HepG2 (cell line): ENCODE measurements around the gene EGLN2. TPM values are rescaled to one million over a fixed set of nuclear protein-coding genes. Genes with fewer than 3 reads are reported as not detected.

Experiments used
- FOXJ3 ChIP-seq: sonication (generic); formaldehyde crosslinking; IDR thresholded peaks from 2 replicates; pipeline ENCODE4 v1.4.0; 2020; ENCODE audit warnings: missing genetic modification reagents, mild to moderate bottlenecking, borderline replicate concordance
- PHF8 ChIP-seq: sonication (generic); formaldehyde crosslinking; IDR thresholded peaks from 2 replicates; pipeline ENCODE4 v1.5.0; 2020; ENCODE audit warnings: missing genetic modification reagents
- RAD21 ChIP-seq: fragments of 450-650 bp; formaldehyde crosslinking; IDR thresholded peaks from 2 replicates; pipeline ENCODE4 v1.5.0; 2020; ENCODE audit warnings: mild to moderate bottlenecking
- ZNF572 ChIP-seq: sonication (generic); formaldehyde crosslinking; IDR thresholded peaks from 2 replicates; pipeline ENCODE4 v1.5.1; 2020; ENCODE audit warnings: mild to moderate bottlenecking, missing genetic modification reagents
- polyA plus RNA-seq, 8 experiments: library from polyadenylated mRNA; depleted of rRNA in 3 of 8; stranded (reverse) in 7 of 8; unstranded in 1 of 8; fragments of >200 nt; fragmentation: Illumina TruSeq in 4 of 8; extraction: Trizol in 4 of 8; gene quantifications; 2 replicates each; pipeline versions ENCODE4 v1.2.1 to v1.2.3, GENCODE V29; 2011 to 2016; ENCODE audit warnings: low read depth in 4 of 8, missing spikeins in 1 of 8, mixed read lengths in 1 of 8; ENCODE audit not compliant: insufficient read depth in 1 of 8
- total RNA-seq, 5 experiments: library from RNA; depleted of rRNA; stranded (reverse); fragments of >200 nt; fragmentation: Illumina TruSeq; extraction: Trizol; gene quantifications; 2 replicates each; pipeline ENCODE4 v1.2.3, GENCODE V29; 2016; ENCODE audit warnings: low read depth in 1 of 5
- TF ChIP-seq, protein P1 (sequence below): sonication (generic); formaldehyde crosslinking; IDR thresholded peaks from 2 replicates; pipeline ENCODE4 v1.5.0; 2020; ENCODE audit warnings: missing genetic modification reagents
- TF ChIP-seq, protein P2 (sequence below): sonication (generic); formaldehyde crosslinking; IDR thresholded peaks from 2 replicates; pipeline ENCODE4 v1.4.0; 2020; ENCODE audit warnings: missing genetic modification reagents
- TF ChIP-seq, protein P3 (sequence below), 2 experiments: sonication (generic) in 1 of 2; formaldehyde crosslinking in 1 of 2; IDR thresholded peaks; 2 replicates each; pipeline versions ENCODE4 v1.4.0 to v1.6.1; 2016 to 2020; ENCODE audit warnings: borderline replicate concordance in 1 of 2, low read depth in 1 of 2, mild to moderate bottlenecking in 1 of 2, missing genetic modification reagents in 1 of 2
- TF ChIP-seq, protein P4 (sequence below): sonication (generic); formaldehyde crosslinking; IDR thresholded peaks from 2 replicates; pipeline ENCODE4 v1.5.1; 2020; ENCODE audit warnings: mild to moderate bottlenecking, missing genetic modification reagents

Gene EGLN2
- total and polyA plus RNA-seq, 2 of the 13 experiments (the other 11 are each of a cell fraction or from before 2014, with no cell fraction given): 16.5 to 40.8 TPM

DNA sequence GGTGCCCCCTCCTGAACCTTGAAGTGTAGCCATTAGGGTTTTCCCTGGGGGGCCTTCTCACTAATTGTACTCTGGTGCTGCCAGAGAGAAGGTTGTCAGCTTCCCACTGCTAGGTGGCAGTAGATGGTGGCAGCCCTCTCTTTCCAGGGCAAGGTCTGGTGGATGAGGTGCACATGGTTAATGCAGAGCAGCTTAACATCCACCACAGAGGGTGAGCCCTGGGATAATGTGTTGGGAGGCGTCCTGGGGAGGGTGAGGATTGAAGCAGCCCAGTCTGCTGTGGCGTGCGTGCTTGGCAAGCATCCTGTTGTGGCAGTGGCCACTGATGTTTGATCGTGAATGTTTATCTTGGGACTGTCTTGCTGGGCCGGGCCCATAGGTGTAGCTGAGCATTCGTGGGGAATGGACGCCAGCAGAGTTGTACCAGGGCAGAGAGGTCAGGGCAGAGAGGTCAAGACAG lies 5.8 kb downstream of the EGLN2 start (continued):
- TF ChIP-seq, protein P1, sequence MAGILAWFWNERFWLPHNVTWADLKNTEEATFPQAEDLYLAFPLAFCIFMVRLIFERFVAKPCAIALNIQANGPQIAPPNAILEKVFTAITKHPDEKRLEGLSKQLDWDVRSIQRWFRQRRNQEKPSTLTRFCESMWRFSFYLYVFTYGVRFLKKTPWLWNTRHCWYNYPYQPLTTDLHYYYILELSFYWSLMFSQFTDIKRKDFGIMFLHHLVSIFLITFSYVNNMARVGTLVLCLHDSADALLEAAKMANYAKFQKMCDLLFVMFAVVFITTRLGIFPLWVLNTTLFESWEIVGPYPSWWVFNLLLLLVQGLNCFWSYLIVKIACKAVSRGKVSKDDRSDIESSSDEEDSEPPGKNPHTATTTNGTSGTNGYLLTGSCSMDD (CRISPR knock-in tag): no peak
- TF ChIP-seq FOXJ3 (no peak), PHF8 (CRISPR knock-in tag) (no peak), ZNF572 (no peak), RAD21 (CRISPR knock-in tag) (no peak)
- TF ChIP-seq, protein P2, sequence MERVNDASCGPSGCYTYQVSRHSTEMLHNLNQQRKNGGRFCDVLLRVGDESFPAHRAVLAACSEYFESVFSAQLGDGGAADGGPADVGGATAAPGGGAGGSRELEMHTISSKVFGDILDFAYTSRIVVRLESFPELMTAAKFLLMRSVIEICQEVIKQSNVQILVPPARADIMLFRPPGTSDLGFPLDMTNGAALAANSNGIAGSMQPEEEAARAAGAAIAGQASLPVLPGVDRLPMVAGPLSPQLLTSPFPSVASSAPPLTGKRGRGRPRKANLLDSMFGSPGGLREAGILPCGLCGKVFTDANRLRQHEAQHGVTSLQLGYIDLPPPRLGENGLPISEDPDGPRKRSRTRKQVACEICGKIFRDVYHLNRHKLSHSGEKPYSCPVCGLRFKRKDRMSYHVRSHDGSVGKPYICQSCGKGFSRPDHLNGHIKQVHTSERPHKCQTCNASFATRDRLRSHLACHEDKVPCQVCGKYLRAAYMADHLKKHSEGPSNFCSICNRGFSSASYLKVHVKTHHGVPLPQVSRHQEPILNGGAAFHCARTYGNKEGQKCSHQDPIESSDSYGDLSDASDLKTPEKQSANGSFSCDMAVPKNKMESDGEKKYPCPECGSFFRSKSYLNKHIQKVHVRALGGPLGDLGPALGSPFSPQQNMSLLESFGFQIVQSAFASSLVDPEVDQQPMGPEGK (CRISPR knock-in tag): 0 out of 2 replicates have a peak, but pooled peaks have one; percentile 20
- TF ChIP-seq, protein P3, sequence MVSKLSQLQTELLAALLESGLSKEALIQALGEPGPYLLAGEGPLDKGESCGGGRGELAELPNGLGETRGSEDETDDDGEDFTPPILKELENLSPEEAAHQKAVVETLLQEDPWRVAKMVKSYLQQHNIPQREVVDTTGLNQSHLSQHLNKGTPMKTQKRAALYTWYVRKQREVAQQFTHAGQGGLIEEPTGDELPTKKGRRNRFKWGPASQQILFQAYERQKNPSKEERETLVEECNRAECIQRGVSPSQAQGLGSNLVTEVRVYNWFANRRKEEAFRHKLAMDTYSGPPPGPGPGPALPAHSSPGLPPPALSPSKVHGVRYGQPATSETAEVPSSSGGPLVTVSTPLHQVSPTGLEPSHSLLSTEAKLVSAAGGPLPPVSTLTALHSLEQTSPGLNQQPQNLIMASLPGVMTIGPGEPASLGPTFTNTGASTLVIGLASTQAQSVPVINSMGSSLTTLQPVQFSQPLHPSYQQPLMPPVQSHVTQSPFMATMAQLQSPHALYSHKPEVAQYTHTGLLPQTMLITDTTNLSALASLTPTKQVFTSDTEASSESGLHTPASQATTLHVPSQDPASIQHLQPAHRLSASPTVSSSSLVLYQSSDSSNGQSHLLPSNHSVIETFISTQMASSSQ (IDR thresholded peaks at IDR 0.05; ENCODE audit: low read depth): no peak
- TF ChIP-seq, protein P3 (CRISPR knock-in tag; IDR thresholded peaks at IDR 0.05; ENCODE audit: borderline replicate concordance): no peak
- TF ChIP-seq, protein P4, sequence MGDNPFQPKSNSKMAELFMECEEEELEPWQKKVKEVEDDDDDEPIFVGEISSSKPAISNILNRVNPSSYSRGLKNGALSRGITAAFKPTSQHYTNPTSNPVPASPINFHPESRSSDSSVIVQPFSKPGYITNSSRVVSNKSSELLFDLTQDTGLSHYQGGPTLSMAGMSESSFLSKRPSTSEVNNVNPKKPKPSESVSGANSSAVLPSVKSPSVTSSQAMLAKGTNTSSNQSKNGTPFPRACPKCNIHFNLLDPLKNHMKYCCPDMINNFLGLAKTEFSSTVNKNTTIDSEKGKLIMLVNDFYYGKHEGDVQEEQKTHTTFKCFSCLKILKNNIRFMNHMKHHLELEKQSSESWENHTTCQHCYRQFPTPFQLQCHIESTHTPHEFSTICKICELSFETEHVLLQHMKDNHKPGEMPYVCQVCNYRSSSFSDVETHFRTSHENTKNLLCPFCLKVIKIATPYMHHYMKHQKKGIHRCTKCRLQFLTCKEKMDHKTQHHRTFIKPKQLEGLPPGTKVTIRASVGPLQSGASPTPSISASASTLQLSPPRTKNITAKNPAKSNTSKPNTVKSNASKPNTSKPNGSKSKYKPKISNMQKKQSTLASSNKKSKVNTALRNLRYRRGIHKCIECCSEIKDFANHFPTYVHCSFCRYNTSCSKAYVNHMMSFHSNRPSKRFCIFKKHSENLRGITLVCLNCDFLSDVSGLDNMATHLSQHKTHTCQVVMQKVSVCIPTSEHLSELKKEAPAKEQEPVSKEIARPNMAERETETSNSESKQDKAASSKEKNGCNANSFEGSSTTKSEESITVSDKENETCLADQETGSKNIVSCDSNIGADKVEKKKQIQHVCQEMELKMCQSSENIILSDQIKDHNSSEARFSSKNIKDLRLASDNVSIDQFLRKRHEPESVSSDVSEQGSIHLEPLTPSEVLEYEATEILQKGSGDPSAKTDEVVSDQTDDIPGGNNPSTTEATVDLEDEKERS (CRISPR knock-in tag): no peak
